ENCODE data around the gene HMCN2. TPM values are rescaled to one million over a fixed set of nuclear protein-coding genes. Genes with fewer than 3 reads are reported as not detected.
A peak's percentile ranks its signal among the peaks of the same experiment; 100 is the strongest.

Gene HMCN2
- total and polyA plus RNA-seq, 2 of the 4 experiments (the other 2 are of a cell fraction) = 0.02 TPM; not detected in 1

DNA sequence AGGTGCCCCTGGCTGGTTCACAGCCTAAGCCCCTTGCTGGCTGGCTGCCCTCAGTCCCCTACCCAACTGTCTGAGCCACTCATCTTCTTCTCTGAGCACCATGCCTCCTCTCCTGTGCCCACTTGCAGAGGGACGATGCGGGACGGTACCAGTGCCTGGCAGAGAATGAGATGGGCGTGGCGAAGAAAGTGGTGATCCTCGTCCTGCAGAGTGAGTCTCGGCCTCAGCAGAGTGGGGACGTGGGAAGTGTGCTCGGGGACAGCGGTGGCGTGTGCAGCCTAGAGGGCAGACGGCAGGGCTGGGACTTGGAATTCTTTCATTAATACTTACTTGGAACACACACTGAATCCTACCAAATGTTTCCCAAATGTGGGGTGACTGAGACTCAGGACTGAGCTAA, 144.9 kb downstream of the HMCN2 start:
- no TSS peak for BruUV-seq (replicated peaks)
- H3K4ac ChIP-seq (ENCODE audit: low read depth, low read length) = no peak overlapping the region; the same call in 1 of the 2 replicates
- no peak overlapping the region for H3K23ac ChIP-seq (ENCODE audit: low read depth, low read length)
- DNase-seq (no peak), ATAC-seq (ENCODE audit: low read depth) (no peak)
- no peak overlapping the region for H2BK20ac ChIP-seq (ENCODE audit: low read depth, low read length)
- no peak overlapping the region for H4K5ac ChIP-seq (ENCODE audit: low read depth, low read length)
- ChIA-PET CTCF (interaction anchor here (1.0 kb wide), 1 partner anchor 11 kb away, joined by 3 read pairs; no protein-coding TSS in a partner anchor), POLR2A (ENCODE audit: unreplicated experiment) (no interaction called here)
- H3K9me1 ChIP-seq (ENCODE audit: insufficient read depth, low read length) = no peaks in the 10 kb centered on the region
- peaks cover 7% of the 10 kb centered on the region for H3K9me3 ChIP-seq (ENCODE audit: control insufficient read depth, insufficient read depth, low read length)
- no peak overlapping the region; the same call in 1 of the 2 replicates for H4K91ac ChIP-seq (ENCODE audit: insufficient read depth, low read depth, low read length)
- no peak overlapping the region for H3K4me3 ChIP-seq (ENCODE audit: insufficient read depth, low read depth, low read length)
- H2AK9ac ChIP-seq (replicated peaks; ENCODE audit: low read depth, low read length, poor library complexity) = peak overlapping the region; percentile 24
- dilution Hi-C loops (cut with HindIII; ENCODE audit: low sequenced_read_pairs, unreplicated experiment) (no loop called here), in situ Hi-C loops (cut with MboI; ENCODE audit: low sequenced_read_pairs) (no loop called here), intact Hi-C loops (cut with micrococcal nuclease) (no loop called here)
- no peak overlapping the region for H3K56ac ChIP-seq (ENCODE audit: extremely low read depth, insufficient read depth, low read length)
- H3K27ac ChIP-seq (ENCODE audit: insufficient read depth, low read length) = no peak overlapping the region
- no peak overlapping the region for H3K4me2 ChIP-seq (ENCODE audit: low read depth, low read length)
- H3K4me1 ChIP-seq (ENCODE audit: control insufficient read depth, insufficient read depth, low read length) = peaks cover 7% of the 10 kb centered on the region; the same call in 1 of the 2 replicates
- H2BK120ac ChIP-seq (ENCODE audit: low read depth, low read length) = no peak overlapping the region
- peak overlapping the region; percentile 68 for H2AK5ac ChIP-seq (ENCODE audit: low read depth, low read length)
- no CpG with 5 or more reads among the region's 12 CpGs for WGBS, 2 experiments (ENCODE audit: extremely low coverage in 2 of 2, insufficient read length in 1 of 2)
- H3K36me3 ChIP-seq (ENCODE audit: control insufficient read depth, insufficient read depth, low read length) = no peaks in the 10 kb centered on the region
- H2BK5ac ChIP-seq (ENCODE audit: low read depth, low read length, poor library complexity, severe bottlenecking) = no peak overlapping the region
- TF ChIP-seq USF2 (IDR thresholded peaks at IDR 0.05; ENCODE audit: low read depth, low read length) (no peak), RCOR1 (IDR thresholded peaks at IDR 0.05; ENCODE audit: insufficient replicate concordance, low read length) (no peak), POLR2A (IDR thresholded peaks at IDR 0.05; ENCODE audit: low read depth, low read length) (no peak), BHLHE40 (IDR thresholded peaks at IDR 0.05; ENCODE audit: low read depth, low read length) (no peak), CEBPB (IDR thresholded peaks at IDR 0.05; ENCODE audit: low read depth, low read length) (no peak), CHD1 (IDR thresholded peaks at IDR 0.05; ENCODE audit: low read depth, low read length) (no peak)
- TF ChIP-seq, protein P1, sequence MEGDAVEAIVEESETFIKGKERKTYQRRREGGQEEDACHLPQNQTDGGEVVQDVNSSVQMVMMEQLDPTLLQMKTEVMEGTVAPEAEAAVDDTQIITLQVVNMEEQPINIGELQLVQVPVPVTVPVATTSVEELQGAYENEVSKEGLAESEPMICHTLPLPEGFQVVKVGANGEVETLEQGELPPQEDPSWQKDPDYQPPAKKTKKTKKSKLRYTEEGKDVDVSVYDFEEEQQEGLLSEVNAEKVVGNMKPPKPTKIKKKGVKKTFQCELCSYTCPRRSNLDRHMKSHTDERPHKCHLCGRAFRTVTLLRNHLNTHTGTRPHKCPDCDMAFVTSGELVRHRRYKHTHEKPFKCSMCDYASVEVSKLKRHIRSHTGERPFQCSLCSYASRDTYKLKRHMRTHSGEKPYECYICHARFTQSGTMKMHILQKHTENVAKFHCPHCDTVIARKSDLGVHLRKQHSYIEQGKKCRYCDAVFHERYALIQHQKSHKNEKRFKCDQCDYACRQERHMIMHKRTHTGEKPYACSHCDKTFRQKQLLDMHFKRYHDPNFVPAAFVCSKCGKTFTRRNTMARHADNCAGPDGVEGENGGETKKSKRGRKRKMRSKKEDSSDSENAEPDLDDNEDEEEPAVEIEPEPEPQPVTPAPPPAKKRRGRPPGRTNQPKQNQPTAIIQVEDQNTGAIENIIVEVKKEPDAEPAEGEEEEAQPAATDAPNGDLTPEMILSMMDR (conservative IDR thresholded peaks at IDR 0.05; ENCODE audit: low read depth, low read length) = no peak
- H4K8ac ChIP-seq (ENCODE audit: low read depth in 2 of 2, low read length in 2 of 2) = no peak overlapping the region
- H3K27me3 ChIP-seq (ENCODE audit: control insufficient read depth, insufficient read depth, low read length) = peaks cover 3% of the 10 kb centered on the region
- no peak overlapping the region for H2AFZ ChIP-seq (replicated peaks; ENCODE audit: low read length, poor library complexity)
- no peak overlapping the region for H3K9ac ChIP-seq (ENCODE audit: low read depth, low read length)
- H4K20me1 ChIP-seq (ENCODE audit: insufficient read depth, low read length) = no peaks in the 10 kb centered on the region
- no peak overlapping the region for H3K18ac ChIP-seq (ENCODE audit: low read depth, low read length)
- H2BK15ac ChIP-seq (ENCODE audit: low read depth, low read length) = no peak overlapping the region
- H3K79me1 ChIP-seq (ENCODE audit: low read depth in 1 of 2, low read length in 2 of 2) = no peaks in the 10 kb centered on the region
- no peak overlapping the region for H3K14ac ChIP-seq (replicated peaks; ENCODE audit: low read depth, low read length)
